Body of pancreas (tissue), 4 donors: Measurements from ENCODE around the gene PITPNC1.

Experiments
- POLR2A ChIP-seq, 3 donors: fragments of 450-650 bp; IDR thresholded peaks; one replicate each; pipeline ENCODE4 v1.6.1; 2016; ENCODE audit warnings: antibody characterized with exemption in 3 of 3, mild to moderate bottlenecking in 2 of 3
- TF ChIP-seq, protein P1 (sequence below), 7 experiments: fragments of 450-650 bp in 4 of 7; fragments of 200-600 bp in 3 of 7; sonication (generic) in 3 of 7; IDR thresholded peaks; one replicate each; pipeline ENCODE4 v1.5.1; 2016 to 2019; ENCODE audit warnings: antibody characterized with exemption in 7 of 7

DNA sequence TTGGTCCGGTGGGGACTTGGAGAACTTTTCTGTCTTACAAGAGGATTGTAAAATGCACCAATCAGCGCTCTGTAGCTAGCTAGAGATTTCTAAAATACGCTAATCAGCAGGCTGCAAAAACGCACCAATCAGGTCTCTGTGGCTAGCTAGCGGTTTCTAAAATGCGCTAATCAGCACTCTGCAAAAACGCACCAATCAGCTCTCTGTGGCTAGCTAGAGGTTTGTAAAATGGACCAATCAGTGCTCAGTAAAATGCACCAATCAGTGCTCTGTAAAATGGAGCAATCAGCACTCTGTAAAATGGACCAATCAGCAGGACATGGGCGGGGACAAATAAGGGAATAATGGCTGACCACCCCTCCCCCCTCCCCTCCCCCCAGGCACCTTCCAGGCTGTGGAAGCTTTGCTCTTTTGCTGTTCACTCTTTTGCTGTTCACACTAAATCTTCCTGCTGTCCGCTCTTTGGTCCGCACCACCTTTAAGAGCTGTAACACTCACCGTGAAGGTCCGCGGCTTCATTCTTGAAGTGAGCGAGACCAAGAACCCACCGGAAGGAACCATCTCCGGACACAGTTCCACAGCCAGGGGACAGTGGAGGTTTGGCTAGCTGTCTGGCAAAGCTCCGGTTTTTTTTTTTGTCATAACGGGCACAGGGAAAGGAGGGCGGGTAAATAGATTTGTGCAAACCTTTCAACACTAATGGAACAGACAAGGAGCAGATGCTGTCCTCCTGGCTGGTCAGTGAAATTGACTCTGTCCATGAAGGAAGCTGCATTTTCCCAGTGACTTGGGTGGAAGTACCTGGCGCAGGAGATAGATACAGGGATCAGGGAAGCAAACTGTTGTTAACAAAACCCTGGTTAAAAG is 8.3 kb downstream of the PITPNC1 start:
- TF ChIP-seq, protein P1, sequence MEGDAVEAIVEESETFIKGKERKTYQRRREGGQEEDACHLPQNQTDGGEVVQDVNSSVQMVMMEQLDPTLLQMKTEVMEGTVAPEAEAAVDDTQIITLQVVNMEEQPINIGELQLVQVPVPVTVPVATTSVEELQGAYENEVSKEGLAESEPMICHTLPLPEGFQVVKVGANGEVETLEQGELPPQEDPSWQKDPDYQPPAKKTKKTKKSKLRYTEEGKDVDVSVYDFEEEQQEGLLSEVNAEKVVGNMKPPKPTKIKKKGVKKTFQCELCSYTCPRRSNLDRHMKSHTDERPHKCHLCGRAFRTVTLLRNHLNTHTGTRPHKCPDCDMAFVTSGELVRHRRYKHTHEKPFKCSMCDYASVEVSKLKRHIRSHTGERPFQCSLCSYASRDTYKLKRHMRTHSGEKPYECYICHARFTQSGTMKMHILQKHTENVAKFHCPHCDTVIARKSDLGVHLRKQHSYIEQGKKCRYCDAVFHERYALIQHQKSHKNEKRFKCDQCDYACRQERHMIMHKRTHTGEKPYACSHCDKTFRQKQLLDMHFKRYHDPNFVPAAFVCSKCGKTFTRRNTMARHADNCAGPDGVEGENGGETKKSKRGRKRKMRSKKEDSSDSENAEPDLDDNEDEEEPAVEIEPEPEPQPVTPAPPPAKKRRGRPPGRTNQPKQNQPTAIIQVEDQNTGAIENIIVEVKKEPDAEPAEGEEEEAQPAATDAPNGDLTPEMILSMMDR (IDR thresholded peaks at IDR 0.05), result no peak
- TF ChIP-seq POLR2A (IDR thresholded peaks at IDR 0.05), result no peak
